HEK293T (cell line): ENCODE measurements around the gene KIAA1549.

Experiments
- CTCF ChIA-PET: fragments of 350-600 bp; formaldehyde crosslinking; extraction: SDS; loops from one replicate; lab custom pipeline; 2021; ENCODE audit warnings: antibody characterized with exemption, inconsistent platforms; lab: Yijun Ruan, JAX
- POLR2A ChIA-PET: fragments of 350-600 bp; formaldehyde crosslinking; extraction: SDS; loops from one replicate; lab custom pipeline; 2020; ENCODE audit warnings: antibody characterized with exemption, inconsistent platforms; lab: Yijun Ruan, JAX
- DNase-seq: peaks from one replicate; pipeline ENCODE4 v3.0.0; 2012; ENCODE audit warnings: mixed read lengths; ENCODE audit errors: extremely low spot score
- ARNT ChIP-seq: fragments of 450-650 bp; IDR thresholded peaks from 2 replicates; pipeline ENCODE4 v1.6.1; 2017; ENCODE audit warnings: mild to moderate bottlenecking
- BHLHE40 ChIP-seq: fragments of 450-650 bp; IDR thresholded peaks from 2 replicates; pipeline ENCODE4 v1.6.1; 2016; ENCODE audit warnings: mild to moderate bottlenecking, moderate library complexity, borderline replicate concordance
- CTBP1 ChIP-seq: fragments of 450-650 bp; IDR thresholded peaks from 2 replicates; pipeline ENCODE4 v1.6.1; 2016; ENCODE audit warnings: borderline replicate concordance
- ELF4 ChIP-seq: fragments of 450-650 bp; IDR thresholded peaks from 2 replicates; pipeline ENCODE4 v1.6.1; 2017; ENCODE audit warnings: antibody characterized with exemption
- FOXA1 ChIP-seq: fragments of 450-650 bp; IDR thresholded peaks from 2 replicates; pipeline ENCODE4 v1.6.1; 2016; ENCODE audit warnings: mild to moderate bottlenecking
- FOXK2 ChIP-seq: fragments of 450-650 bp; IDR thresholded peaks from 2 replicates; pipeline ENCODE4 v1.6.1; 2016; ENCODE audit warnings: mild to moderate bottlenecking
- FOXM1 ChIP-seq: fragments of 450-650 bp; IDR thresholded peaks from 2 replicates; pipeline ENCODE4 v1.6.1; 2017; ENCODE audit warnings: mild to moderate bottlenecking, borderline replicate concordance
- HDGF ChIP-seq: fragments of 450-650 bp; IDR thresholded peaks from 2 replicates; pipeline ENCODE4 v1.6.1; 2017; ENCODE audit warnings: antibody characterized with exemption, borderline replicate concordance
- L3MBTL2 ChIP-seq: fragments of 450-650 bp; conservative IDR thresholded peaks from 2 replicates; pipeline ENCODE4 v1.6.1; 2016; ENCODE audit warnings: mild to moderate bottlenecking
- LEF1 ChIP-seq: fragments of 450-650 bp; IDR thresholded peaks from 2 replicates; pipeline ENCODE4 v1.6.1; 2017; ENCODE audit warnings: mild to moderate bottlenecking, borderline replicate concordance
- NFRKB ChIP-seq: fragments of 450-650 bp; IDR thresholded peaks from 2 replicates; pipeline ENCODE4 v1.6.1; 2016; ENCODE audit warnings: mild to moderate bottlenecking, moderate library complexity
- SP1 ChIP-seq: fragments of 450-650 bp; IDR thresholded peaks from 2 replicates; pipeline ENCODE4 v1.6.1; 2017
- SUZ12 ChIP-seq: fragments of 450-650 bp; IDR thresholded peaks from 2 replicates; pipeline ENCODE4 v1.6.1; 2016; ENCODE audit warnings: mild to moderate bottlenecking
- TARDBP ChIP-seq: fragments of 450-650 bp; IDR thresholded peaks from 2 replicates; pipeline ENCODE4 v1.6.1; 2016
- ZNF384 ChIP-seq: fragments of 450-650 bp; IDR thresholded peaks from 2 replicates; pipeline ENCODE4 v1.6.1; 2016
- TF ChIP-seq, protein P1 (sequence below): fragments of 450-650 bp; IDR thresholded peaks from 2 replicates; pipeline ENCODE4 v1.6.1; 2016

Gene KIAA1549

GRCh38 chr7:138879356-138879755, 101.8 kb downstream of the KIAA1549 start:
- POLR2A ChIA-PET, result no interaction called here
- DNase-seq, result no peak
- TF ChIP-seq ELF4, result no peak
- TF ChIP-seq SUZ12, result no peak
- TF ChIP-seq LEF1, result no peak
- no peak for TF ChIP-seq ARNT
- TF ChIP-seq HDGF, result no peak
- TF ChIP-seq FOXK2, result no peak
- TF ChIP-seq ZNF384, result no peak
- TF ChIP-seq SP1, result no peak
- no peak for TF ChIP-seq FOXM1
- no peak for TF ChIP-seq L3MBTL2
- TF ChIP-seq CTBP1, result no peak
- no peak for TF ChIP-seq FOXA1
- no peak for TF ChIP-seq TARDBP
- TF ChIP-seq, protein P1, sequence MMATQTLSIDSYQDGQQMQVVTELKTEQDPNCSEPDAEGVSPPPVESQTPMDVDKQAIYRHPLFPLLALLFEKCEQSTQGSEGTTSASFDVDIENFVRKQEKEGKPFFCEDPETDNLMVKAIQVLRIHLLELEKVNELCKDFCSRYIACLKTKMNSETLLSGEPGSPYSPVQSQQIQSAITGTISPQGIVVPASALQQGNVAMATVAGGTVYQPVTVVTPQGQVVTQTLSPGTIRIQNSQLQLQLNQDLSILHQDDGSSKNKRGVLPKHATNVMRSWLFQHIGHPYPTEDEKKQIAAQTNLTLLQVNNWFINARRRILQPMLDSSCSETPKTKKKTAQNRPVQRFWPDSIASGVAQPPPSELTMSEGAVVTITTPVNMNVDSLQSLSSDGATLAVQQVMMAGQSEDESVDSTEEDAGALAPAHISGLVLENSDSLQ, result no peak
- TF ChIP-seq NFRKB, result no peak
- TF ChIP-seq BHLHE40, result no peak
- CTCF ChIA-PET, result interaction anchor here (0.6 kb wide), 1 partner anchor 332 kb away, joined by 4 read pairs; no protein-coding TSS in a partner anchor

DNA sequence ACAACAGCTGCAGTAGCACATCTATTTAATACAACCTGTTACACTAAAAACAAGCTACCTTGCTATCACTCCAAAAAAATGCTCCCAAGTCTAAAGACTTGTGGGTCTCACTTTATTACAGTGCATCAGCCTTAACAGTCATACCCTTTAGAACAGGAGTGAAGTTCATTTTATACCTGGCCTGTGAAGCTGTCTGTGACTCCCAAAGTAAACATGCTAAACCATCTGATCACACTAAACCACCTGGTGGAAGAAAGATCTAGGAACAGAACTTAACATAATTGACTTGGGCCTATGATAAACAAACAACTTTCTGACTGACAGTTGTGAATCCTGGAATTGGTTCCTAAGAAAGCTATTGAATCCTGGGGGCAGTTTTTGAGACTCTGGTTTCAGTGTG, 102.3 kb downstream of the KIAA1549 start:
- TF ChIP-seq LEF1 (no peak), ELF4 (no peak), HDGF (no peak), CTBP1 (no peak), SP1 (no peak), FOXM1 (no peak), ARNT (no peak)
- POLR2A ChIA-PET, result no interaction called here
- CTCF ChIA-PET, result no interaction called here
- DNase-seq, result no peak

- DNase-seq, result no peak
- POLR2A ChIA-PET, result no interaction called here
- TF ChIP-seq BHLHE40, result no peak
- TF ChIP-seq LEF1, result no peak
- no peak for TF ChIP-seq SUZ12
- TF ChIP-seq TARDBP, result no peak
- no peak for TF ChIP-seq ARNT
- TF ChIP-seq HDGF, result no peak
- TF ChIP-seq FOXM1, result no peak
- no peak for TF ChIP-seq ELF4
- CTCF ChIA-PET, result interaction anchor here (1.8 kb wide), 1 partner anchor 8 kb away, joined by 6 read pairs; no protein-coding TSS in a partner anchor
These were observed 103.1 kb downstream of the KIAA1549 start for GRCh38 chr7:138878051-138878450.

DNA sequence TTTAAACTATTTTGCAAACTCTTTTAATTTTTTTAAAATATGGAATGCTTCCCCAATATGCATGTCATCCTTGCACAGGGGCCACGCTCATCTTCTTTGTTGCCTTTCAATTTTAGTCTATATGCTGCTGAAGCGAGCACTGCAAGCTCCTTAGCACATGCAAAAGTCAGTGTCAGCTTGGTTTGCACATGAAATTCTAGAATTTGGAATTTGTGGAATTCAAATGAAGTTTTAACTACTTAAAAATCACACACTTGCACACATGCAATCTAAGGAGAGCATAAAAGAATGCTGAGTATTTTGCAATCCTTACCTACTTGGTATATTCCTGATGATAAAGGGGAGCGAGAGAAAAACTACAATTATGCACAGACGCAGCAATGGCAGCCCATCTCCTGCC, 104.9 kb downstream of the KIAA1549 start:
- ChIA-PET CTCF (no interaction called here), POLR2A (no interaction called here)
- no peak for DNase-seq
- no peak for TF ChIP-seq FOXA1
- no peak for TF ChIP-seq SUZ12
- no peak for TF ChIP-seq ARNT
- TF ChIP-seq BHLHE40, result no peak
- TF ChIP-seq TARDBP, result no peak
- no peak for TF ChIP-seq SP1

DNA sequence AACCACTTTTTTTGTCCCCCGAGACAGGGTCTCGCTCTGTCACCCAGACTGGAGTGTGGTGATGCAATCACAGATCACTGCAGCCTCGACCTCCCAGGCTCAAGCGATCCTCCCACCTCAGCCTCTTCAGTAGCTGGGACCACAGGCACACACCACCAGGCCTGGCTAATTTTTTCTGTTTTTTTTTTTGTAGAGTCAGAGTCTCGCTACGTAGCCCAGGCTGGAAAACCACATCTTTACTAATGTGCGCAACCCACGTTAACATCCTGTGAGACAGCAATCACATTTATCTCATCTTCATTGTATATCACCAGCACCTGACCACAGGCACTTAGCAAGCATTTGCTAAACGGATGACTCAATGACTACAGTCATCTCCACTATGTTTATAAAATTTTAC, 105.4 kb downstream of the KIAA1549 start:
- POLR2A ChIA-PET, result no interaction called here
- CTCF ChIA-PET, result no interaction called here
- no peak for TF ChIP-seq FOXA1
- no peak for DNase-seq

DNA sequence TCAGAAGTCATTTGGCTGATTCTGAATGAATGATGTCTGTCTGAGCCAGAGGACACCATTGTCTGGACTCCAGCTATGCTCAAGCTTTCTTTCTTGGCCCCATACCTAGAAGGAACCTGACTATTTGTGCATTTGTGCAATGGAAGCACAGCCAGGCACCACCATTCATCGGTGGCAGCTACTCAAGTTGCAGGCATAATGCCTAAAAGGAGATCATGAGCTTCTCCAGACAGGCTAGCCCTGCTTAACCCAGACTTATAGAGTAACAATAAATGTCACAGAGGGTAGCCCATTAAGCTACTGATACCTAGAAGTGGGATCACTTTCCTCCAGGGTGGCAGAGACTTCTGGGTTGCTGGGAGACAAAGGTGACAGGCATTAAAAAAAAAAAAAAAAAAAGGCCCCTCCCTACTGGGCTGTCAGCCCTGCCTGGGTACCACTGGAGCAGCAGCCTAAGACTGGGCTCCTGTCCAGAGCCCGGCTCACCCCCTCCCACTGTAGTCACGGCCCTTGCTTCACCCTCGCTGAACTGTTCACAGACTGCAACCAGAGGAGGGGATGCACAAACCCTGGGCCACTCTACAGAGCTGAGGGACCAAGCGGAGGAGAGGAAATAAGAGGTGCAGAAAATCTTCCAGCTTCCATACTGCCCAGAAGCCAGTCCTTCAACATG, 107.8 kb downstream of the KIAA1549 start:
- DNase-seq, result no peak
- CTCF ChIA-PET, result no interaction called here
- POLR2A ChIA-PET, result no interaction called here
- TF ChIP-seq ZNF384 (no peak), BHLHE40 (no peak), LEF1 (no peak), FOXA1 (no peak), FOXK2 (no peak), SP1 (no peak)
- TF ChIP-seq, protein P1, result peak; percentile 14; the same call in 1 of the 2 replicates

DNA sequence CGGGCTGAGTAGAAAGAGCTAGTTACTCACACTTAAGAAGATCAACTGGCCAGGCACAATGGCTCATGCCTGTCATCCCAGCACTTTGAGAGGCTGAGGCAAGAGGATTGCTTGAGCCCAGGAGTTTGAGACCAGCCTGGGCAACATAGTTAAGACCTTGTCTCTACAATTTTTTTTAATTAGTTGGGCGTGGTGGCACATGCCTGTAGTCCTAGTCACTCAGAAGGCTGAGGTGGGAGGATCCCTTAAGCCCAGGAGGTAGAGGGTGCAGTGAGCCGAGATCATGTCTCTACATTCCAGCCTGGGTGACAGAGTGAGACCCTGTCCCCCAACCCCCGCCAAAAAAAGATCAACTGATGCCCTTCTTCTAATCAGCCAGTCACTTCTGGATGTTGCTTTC, 108.6 kb downstream of the KIAA1549 start:
- CTCF ChIA-PET, result no interaction called here
- POLR2A ChIA-PET, result no interaction called here
- no peak for TF ChIP-seq ZNF384
- no peak for TF ChIP-seq NFRKB
- TF ChIP-seq SP1, result no peak
- TF ChIP-seq CTBP1, result no peak
- no peak for TF ChIP-seq L3MBTL2
- no peak for TF ChIP-seq HDGF
- no peak for TF ChIP-seq FOXM1
- TF ChIP-seq, protein P1, result no peak
- TF ChIP-seq BHLHE40, result no peak
- no peak for TF ChIP-seq ARNT
- TF ChIP-seq FOXK2, result no peak
- TF ChIP-seq FOXA1, result no peak
- no peak for TF ChIP-seq LEF1
- no peak for TF ChIP-seq ELF4
- TF ChIP-seq SUZ12, result no peak
- TF ChIP-seq TARDBP, result no peak
- no peak for DNase-seq
